ENCODE data around the gene ST8SIA6.

Gene ST8SIA6

GRCh38 chr10:17383801-17384555, 70.4 kb downstream of the ST8SIA6 start:
- TF ChIP-seq FOXM1 (IDR thresholded peaks at IDR 0.05; ENCODE audit: borderline replicate concordance, low read depth) (no peak), CREB1 (IDR thresholded peaks at IDR 0.05; ENCODE audit: low read depth) (no peak), NFIC (IDR thresholded peaks at IDR 0.05) (no peak), USF1 (IDR thresholded peaks at IDR 0.05) (no peak), TAF1 (IDR thresholded peaks at IDR 0.05; ENCODE audit: low read depth) (no peak), RAD21 (IDR thresholded peaks at IDR 0.05; ENCODE audit: low read depth) (no peak), MAX (IDR thresholded peaks at IDR 0.05) (no peak), YY1 (IDR thresholded peaks at IDR 0.05; ENCODE audit: low read depth) (no peak), TCF12 (IDR thresholded peaks at IDR 0.05; ENCODE audit: low read depth) (no peak), ZBTB7A (IDR thresholded peaks at IDR 0.05; ENCODE audit: low read depth) (no peak), TEAD4 (IDR thresholded peaks at IDR 0.05) (no peak), EGR1 (IDR thresholded peaks at IDR 0.05) (no peak), REST (IDR thresholded peaks at IDR 0.05; ENCODE audit: low read depth) (no peak), CEBPB (IDR thresholded peaks at IDR 0.05) (no peak)

- no peak for TF ChIP-seq REST (IDR thresholded peaks at IDR 0.05; ENCODE audit: low read depth)
- TF ChIP-seq EGR1 (IDR thresholded peaks at IDR 0.05), result no peak
- TF ChIP-seq FOXM1 (IDR thresholded peaks at IDR 0.05; ENCODE audit: borderline replicate concordance, low read depth), result no peak
- TF ChIP-seq CEBPB (IDR thresholded peaks at IDR 0.05), result no peak
- no peak for TF ChIP-seq TAF1 (IDR thresholded peaks at IDR 0.05; ENCODE audit: low read depth)
- TF ChIP-seq USF1 (IDR thresholded peaks at IDR 0.05), result no peak
- TF ChIP-seq RAD21 (IDR thresholded peaks at IDR 0.05; ENCODE audit: low read depth), result no peak
Observed at GRCh38 chr10:17381502-17382142, 72.8 kb downstream of the ST8SIA6 start.

GRCh38 chr10:17380888-17381287, 73.5 kb downstream of the ST8SIA6 start:
- no peak for TF ChIP-seq CEBPB (IDR thresholded peaks at IDR 0.05)
- no peak for TF ChIP-seq EGR1 (IDR thresholded peaks at IDR 0.05)
- TF ChIP-seq TCF12 (IDR thresholded peaks at IDR 0.05; ENCODE audit: low read depth), result no peak
- TF ChIP-seq CREB1 (IDR thresholded peaks at IDR 0.05; ENCODE audit: low read depth), result no peak
- TF ChIP-seq TEAD4 (IDR thresholded peaks at IDR 0.05), result no peak
- no peak for TF ChIP-seq USF1 (IDR thresholded peaks at IDR 0.05)
- no peak for TF ChIP-seq MAX (IDR thresholded peaks at IDR 0.05)
- no peak for TF ChIP-seq ZBTB7A (IDR thresholded peaks at IDR 0.05; ENCODE audit: low read depth)
- no peak for TF ChIP-seq EP300 (IDR thresholded peaks at IDR 0.05; ENCODE audit: borderline replicate concordance)
- no peak for TF ChIP-seq RAD21 (IDR thresholded peaks at IDR 0.05; ENCODE audit: low read depth)
- no peak for TF ChIP-seq TAF1 (IDR thresholded peaks at IDR 0.05; ENCODE audit: low read depth)
- no peak for TF ChIP-seq FOXM1 (IDR thresholded peaks at IDR 0.05; ENCODE audit: borderline replicate concordance, low read depth)
- no peak for TF ChIP-seq REST (IDR thresholded peaks at IDR 0.05; ENCODE audit: low read depth)
- TF ChIP-seq NFIC (IDR thresholded peaks at IDR 0.05), result no peak
- TF ChIP-seq YY1 (IDR thresholded peaks at IDR 0.05; ENCODE audit: low read depth), result no peak
